A549 (cell line): ENCODE data around the gene RPE. TPM values are rescaled to one million over a fixed set of nuclear protein-coding genes. Genes with fewer than 3 reads are reported as not detected.

Source experiments
- ATAC-seq, 2 experiments: fragments of 200-7000 bp in 1 of 2; fragments of >200 bp in 1 of 2; cut with Nextera tagmentation in 1 of 2; cut with Tn5 transposase in 1 of 2; 3 replicates each; pipeline versions ENCODE4 v1.8.0 to v1.9.1; 2018 to 2020; ENCODE audit warnings: mild to moderate bottlenecking in 1 of 2, moderate library complexity in 1 of 2
- CTCF ChIA-PET: fragments of 300-600 bp; sonication (Branson Sonifier 250); formaldehyde crosslinking; extraction: SDS; loops from one replicate; lab custom pipeline; 2021; ENCODE audit warnings: antibody characterized with exemption, inconsistent platforms; lab: Yijun Ruan, JAX
- POLR2A ChIA-PET: fragments of 350-600 bp; formaldehyde crosslinking; extraction: SDS; loops from one replicate; lab custom pipeline; 2021; ENCODE audit warnings: antibody characterized with exemption, inconsistent platforms; lab: Yijun Ruan, JAX
- DNase-seq, 2 experiments: peaks; one replicate each; pipeline versions ENCODE4 v3.0.0 to v3.0.0-alpha.2; 2011 to 2016; ENCODE audit warnings: low read depth in 1 of 2, low spot score in 1 of 2
- FAIRE-seq: peaks from 2 replicates; lab custom pipeline; 2011; peaks lifted over from hg19 to GRCh38; lab: Jason Lieb, UNC
- H3K27ac ChIP-seq, 2 experiments: fragments of >200 bp; sonication (Bioruptor Twin); formaldehyde crosslinking; 3 replicates each; pipeline ENCODE4 v1.5.1; 2016 to 2017
- H3K4me1 ChIP-seq: fragments of >200 bp; sonication (Bioruptor Twin); formaldehyde crosslinking; 3 replicates; pipeline ENCODE4 v1.6.1; 2016
- H3K4me2 ChIP-seq: fragments of >200 bp; sonication (Bioruptor Twin); formaldehyde crosslinking; 3 replicates; pipeline ENCODE4 v1.6.1; 2016
- H3K4me3 ChIP-seq: fragments of >200 bp; sonication (Bioruptor Twin); formaldehyde crosslinking; 3 replicates; pipeline ENCODE4 v1.5.1; 2016
- H3K9me3 ChIP-seq: fragments of >200 bp; sonication (Bioruptor Twin); formaldehyde crosslinking; 3 replicates; pipeline ENCODE4 v1.6.1; 2016
- ATOH8 ChIP-seq: fragments of 250-450 bp; sonication (Bioruptor Pico); IDR thresholded peaks from 2 replicates; pipeline ENCODE4 v1.5.0; 2020; ENCODE audit warnings: low read depth, mild to moderate bottlenecking, moderate library complexity
- CBX8 ChIP-seq: fragments of 200-600 bp; sonication (generic); IDR thresholded peaks from 2 replicates; pipeline ENCODE4 v1.6.1; 2016
- CEBPB ChIP-seq, 2 experiments: fragments of >200 bp in 1 of 2; sonication (Bioruptor Twin) in 1 of 2; formaldehyde crosslinking in 1 of 2; IDR thresholded peaks; 2 replicates each; pipeline ENCODE4 v1.6.1; 2012 to 2016
- CHD4 ChIP-seq: fragments of 200-600 bp; sonication (generic); IDR thresholded peaks from 2 replicates; pipeline ENCODE4 v1.6.1; 2016; ENCODE audit warnings: antibody characterized with exemption, mild to moderate bottlenecking, borderline replicate concordance
- ELK1 ChIP-seq: fragments of 150-350 bp; IDR thresholded peaks from 2 replicates; pipeline ENCODE4 v1.6.1; 2014; ENCODE audit warnings: low read depth, mild to moderate bottlenecking, low read length
- FOSB ChIP-seq: fragments of 250-450 bp; sonication (Bioruptor Pico); IDR thresholded peaks from 2 replicates; pipeline ENCODE4 v1.5.0; 2020; ENCODE audit warnings: mild to moderate bottlenecking, moderate library complexity
- FOXS1 ChIP-seq: fragments of 250-450 bp; sonication (Bioruptor Pico); IDR thresholded peaks from 2 replicates; pipeline ENCODE4 v1.5.0; 2020; ENCODE audit warnings: mild to moderate bottlenecking, moderate library complexity
- HES2 ChIP-seq: fragments of >200 bp; sonication (Bioruptor Twin); formaldehyde crosslinking; IDR thresholded peaks from 2 replicates; pipeline ENCODE4 v1.6.1; 2016
- HMGXB4 ChIP-seq: fragments of 250-450 bp; sonication (Bioruptor Pico); IDR thresholded peaks from 2 replicates; pipeline ENCODE4 v1.5.0; 2021; ENCODE audit warnings: mild to moderate bottlenecking, moderate library complexity, borderline replicate concordance
- HOXB5 ChIP-seq: fragments of 250-450 bp; sonication (Bioruptor Pico); IDR thresholded peaks from 2 replicates; pipeline ENCODE4 v1.5.0; 2020; ENCODE audit warnings: mild to moderate bottlenecking, moderate library complexity
- MAX ChIP-seq: IDR thresholded peaks from 2 replicates; pipeline ENCODE4 v1.6.1; 2012
- MYC ChIP-seq: IDR thresholded peaks from 2 replicates; pipeline ENCODE4 v1.6.1; 2012; ENCODE audit warnings: mild to moderate bottlenecking, inconsistent platforms, low read length, improper control_type of control experiment, borderline replicate concordance
- SREBF2 ChIP-seq: fragments of 450-650 bp; IDR thresholded peaks from 2 replicates; pipeline ENCODE4 v1.6.1; 2014; ENCODE audit warnings: mild to moderate bottlenecking, moderate library complexity
- USF2 ChIP-seq: fragments of 450-650 bp; IDR thresholded peaks from 2 replicates; pipeline ENCODE4 v1.6.1; 2014; ENCODE audit warnings: antibody characterized with exemption
- ZFP36 ChIP-seq: fragments of 450-650 bp; IDR thresholded peaks from 2 replicates; pipeline ENCODE4 v1.6.1; 2014; ENCODE audit warnings: borderline replicate concordance; ENCODE audit not compliant: partially characterized antibody
- ZSCAN20 ChIP-seq: fragments of 250-450 bp; sonication (Bioruptor Pico); IDR thresholded peaks from 2 replicates; pipeline ENCODE4 v1.8.0; 2022; ENCODE audit warnings: mild to moderate bottlenecking, moderate library complexity
- WGBS: methylation state at CpG from one replicate; pipeline ENCODE4 v1.1.6; 2017; ENCODE audit errors: missing lambda C conversion rate; 5-methylcytosine and 5-hydroxymethylcytosine counted together
- polyA plus RNA-seq, 4 experiments: library from polyadenylated mRNA; depleted of rRNA in 3 of 4; stranded (reverse); fragments of >200 nt; fragmentation: RNase III in 1 of 4; extraction: RNeasy Plus Mini Kit Qiagen cat#74134 plus additional on column Dnase treatment in 1 of 4; gene quantifications; 2 replicates in 3 of 4; 3 replicates in 1 of 4; pipeline ENCODE4 v1.2.3, GENCODE V29; 2011 to 2017

The RPE gene
- polyA plus RNA-seq, 2 of the 4 experiments (the other 2 are of a cell fraction), result 81.5 to 118 TPM

- ChIA-PET CTCF (interaction anchor here (0.9 to 1.2 kb wide), 2 partner anchors 8 to 229 kb away, joined by 3 to 10 read pairs; no protein-coding TSS in a partner anchor), POLR2A (no interaction called here)
- TF ChIP-seq CHD4 (no peak), SREBF2 (no peak), HMGXB4 (CRISPR knock-in tag) (no peak), HES2 (no peak), ZFP36 (no peak)
- no peak for FAIRE-seq
- Histone ChIP-seq H3K9me3 (no peaks in the 10 kb centered on the region), H3K4me2 (no peak overlapping the region), H3K4me1 (no peaks in the 10 kb centered on the region), H3K27ac (no peak overlapping the region), H3K4me3 (no peak overlapping the region)
- no peak for DNase-seq
- 63% methylated on average over 4 of the region's 4 CpGs for WGBS
- no peak for ATAC-seq
Measured at GRCh38 chr2:209969692-209970091, 32.7 kb upstream of the RPE start.

- CTCF ChIA-PET, result interaction anchor here (1.5 kb wide), 1 partner anchor 10 kb away, joined by 3 read pairs; no protein-coding TSS in a partner anchor
- peak in 1 of 2 experiments; percentile 5 for DNase-seq
- H3K9me3 ChIP-seq, result no peaks in the 10 kb centered on the region
- WGBS, result 42% methylated on average over 2 of the region's 2 CpGs
- TF ChIP-seq FOXS1 (CRISPR knock-in tag), result no peak
- POLR2A ChIA-PET, result no interaction called here
- H3K4me3 ChIP-seq, result no peak overlapping the region
- H3K4me1 ChIP-seq, result no peaks in the 10 kb centered on the region
- no peak for ATAC-seq
- no peak overlapping the region for H3K4me2 ChIP-seq
- H3K27ac ChIP-seq, result no peak overlapping the region
- no peak for FAIRE-seq
Measured at GRCh38 chr2:209970271-209970670, 32.2 kb upstream of the RPE start.

- CTCF ChIA-PET, result interaction anchor here (1.5 kb wide), 1 partner anchor 10 kb away, joined by 3 read pairs; no protein-coding TSS in a partner anchor
- Histone ChIP-seq H3K4me3 (no peak overlapping the region), H3K4me1 (no peaks in the 10 kb centered on the region), H3K27ac (no peak overlapping the region), H3K4me2 (no peak overlapping the region), H3K9me3 (no peaks in the 10 kb centered on the region)
- no peak for TF ChIP-seq CEBPB (IDR thresholded peaks at IDR 0.05)
- no peak for TF ChIP-seq HOXB5 (CRISPR knock-in tag)
- TF ChIP-seq ELK1, result no peak
- no peak for TF ChIP-seq FOSB
- no peak for TF ChIP-seq ZSCAN20
- TF ChIP-seq MYC, result no peak
- no peak for TF ChIP-seq SREBF2
- TF ChIP-seq USF2, result no peak
- TF ChIP-seq ATOH8 (CRISPR knock-in tag), result no peak
- TF ChIP-seq CBX8, result no peak
- no peak for TF ChIP-seq MAX
- ATAC-seq (no peak), DNase-seq (no peak), FAIRE-seq (no peak)
- POLR2A ChIA-PET, result interaction anchor here (0.5 kb wide), 1 partner anchor 116 kb away, joined by 3 read pairs; no protein-coding TSS in a partner anchor
- WGBS, result 12% methylated on average over 4 of the region's 4 CpGs
Measured at GRCh38 chr2:209970711-209971110, 31.7 kb upstream of the RPE start.
